CD14-positive monocyte (primary cell): ENCODE measurements around the gene ADAMTS18. TPM values are rescaled to one million over a fixed set of nuclear protein-coding genes. Genes with fewer than 3 reads are reported as not detected.

Experiments
- DNase-seq, 3 donors: peaks; one replicate each; pipeline ENCODE4 v3.0.0-alpha.2; 2011 to 2022
- H2AFZ ChIP-seq: 2 replicates; pipeline ENCODE4 v1.6.0; 2012; ENCODE audit warnings: mild to moderate bottlenecking, low read depth, low read length, inconsistent platforms; ENCODE audit not compliant: insufficient read depth, poor library complexity, severe bottlenecking
- H3K27ac ChIP-seq, 2 donors: 1 replicate in 1 of 2; 2 replicates in 1 of 2; pipeline ENCODE4 v1.5.1; 2012 to 2013; ENCODE audit warnings: low read length in 2 of 2, control low read depth in 1 of 2, inconsistent platforms in 1 of 2, low read depth in 1 of 2, mild to moderate bottlenecking in 1 of 2
- H3K27me3 ChIP-seq, 2 donors: one replicate each; pipeline versions ENCODE4 v1.6.0 to v1.6.1; 2011 to 2013; ENCODE audit warnings: low read length in 2 of 2; ENCODE audit not compliant: control insufficient read depth in 2 of 2, insufficient read depth in 2 of 2
- H3K36me3 ChIP-seq, 2 donors: replicated peaks in 1 of 2; 1 replicate in 1 of 2; 2 replicates in 1 of 2; pipeline versions ENCODE4 v1.5.1 to v1.6.1; 2012 to 2013; ENCODE audit warnings: low read length in 2 of 2, control low read depth in 1 of 2, inconsistent platforms in 1 of 2, mild to moderate bottlenecking in 1 of 2; ENCODE audit not compliant: insufficient read depth in 2 of 2, control insufficient read depth in 1 of 2
- H3K4me1 ChIP-seq, 2 donors: 1 replicate in 1 of 2; 2 replicates in 1 of 2; pipeline versions ENCODE4 v1.5.1 to v1.6.1; 2012 to 2013; ENCODE audit warnings: low read length in 2 of 2, control low read depth in 1 of 2, inconsistent platforms in 1 of 2, mild to moderate bottlenecking in 1 of 2, moderate library complexity in 1 of 2; ENCODE audit not compliant: insufficient read depth in 2 of 2, control insufficient read depth in 1 of 2
- H3K4me2 ChIP-seq: replicated peaks from 2 replicates; pipeline ENCODE3; 2012; ENCODE audit warnings: low read length, moderate library complexity, mild to moderate bottlenecking; ENCODE audit not compliant: poor library complexity, severe bottlenecking; ENCODE audit errors: extremely low read depth
- H3K4me3 ChIP-seq, 3 experiments: fragments of 200-600 bp in 1 of 3; sonication (generic) in 1 of 3; replicated peaks in 1 of 3; 1 replicate in 2 of 3; 2 replicates in 1 of 3; pipeline ENCODE4 v1.5.1; 2011 to 2013; ENCODE audit warnings: low read length in 3 of 3, mild to moderate bottlenecking in 3 of 3, control low read depth in 2 of 3, low read depth in 2 of 3, inconsistent platforms in 1 of 3, moderate library complexity in 1 of 3
- H3K79me2 ChIP-seq: 2 replicates; pipeline ENCODE4 v1.6.0; 2012; ENCODE audit warnings: mild to moderate bottlenecking, control low read depth, inconsistent platforms, low read length, moderate library complexity; ENCODE audit not compliant: insufficient read depth
- H3K9ac ChIP-seq: 2 replicates; pipeline ENCODE4 v1.6.0; 2017; ENCODE audit warnings: low read length, mild to moderate bottlenecking; ENCODE audit not compliant: insufficient read depth, poor library complexity, severe bottlenecking
- H3K9me3 ChIP-seq, 2 donors: replicated peaks in 1 of 2; 1 replicate in 1 of 2; 2 replicates in 1 of 2; pipeline versions ENCODE4 v1.5.1 to v1.6.1; 2012 to 2013; ENCODE audit warnings: low read length in 2 of 2, control low read depth in 1 of 2; ENCODE audit not compliant: control insufficient read depth in 1 of 2, insufficient read depth in 1 of 2
- H4K20me1 ChIP-seq: 2 replicates; pipeline ENCODE4 v1.6.0; 2012; ENCODE audit warnings: mild to moderate bottlenecking, low read length, control low read depth, moderate library complexity; ENCODE audit not compliant: insufficient read depth
- H3K27ac Mint-ChIP-seq, 7 donors: one replicate each; pipeline ENCODE4 v1.8.0; 2020; ENCODE audit warnings: mild to moderate bottlenecking in 7 of 7, mixed read lengths in 7 of 7, moderate library complexity in 6 of 7, inconsistent platforms in 2 of 7
- H3K27me3 Mint-ChIP-seq, 3 donors: one replicate each; pipeline ENCODE4 v1.8.0; 2021 to 2022; ENCODE audit warnings: low read depth in 3 of 3, mild to moderate bottlenecking in 3 of 3, mixed read lengths in 3 of 3, moderate library complexity in 3 of 3, inconsistent platforms in 1 of 3
- H3K36me3 Mint-ChIP-seq, 2 donors: one replicate each; pipeline ENCODE4 v1.8.0; 2020; ENCODE audit warnings: mixed read lengths in 2 of 2, inconsistent platforms in 1 of 2, mild to moderate bottlenecking in 1 of 2
- H3K4me1 Mint-ChIP-seq: one replicate; pipeline ENCODE4 v1.8.0; 2020; ENCODE audit warnings: mild to moderate bottlenecking, mixed read lengths
- H3K4me3 Mint-ChIP-seq, 2 donors: one replicate each; pipeline ENCODE4 v1.8.0; 2020; ENCODE audit warnings: mild to moderate bottlenecking in 2 of 2, mixed read lengths in 2 of 2, moderate library complexity in 1 of 2
- H3K9me3 Mint-ChIP-seq, 7 donors: one replicate each; pipeline ENCODE4 v1.8.0; 2020 to 2022; ENCODE audit warnings: mixed read lengths in 7 of 7, mild to moderate bottlenecking in 6 of 7, moderate library complexity in 6 of 7, inconsistent platforms in 2 of 7
- WGBS: methylation state at CpG from one replicate; pipeline ENCODE4 v1.1.5; 2013; ENCODE audit warnings: missing lambda C conversion rate; ENCODE audit not compliant: insufficient coverage; 5-methylcytosine and 5-hydroxymethylcytosine counted together
- intact Hi-C, 2 donors: fragments of 100-400 bp; cut with micrococcal nuclease; formaldehyde crosslinking; loops; one replicate each; pipeline versions ENCODE4 v1.15.0 to v1.15.1; 2023
- polyA plus RNA-seq, 3 donors: library from polyadenylated mRNA; depleted of rRNA in 1 of 3; unstranded in 2 of 3; stranded (reverse) in 1 of 3; fragments of 300-500 nt in 2 of 3; fragments of >200 nt in 1 of 3; fragmentation: Illumina TruSeq in 2 of 3; gene quantifications; 1 replicate in 2 of 3; 2 replicates in 1 of 3; pipeline ENCODE4 v1.2.3, GENCODE V29; 2012 to 2021
- TF ChIP-seq, protein P1 (sequence below): fragments of 200-600 bp; IDR thresholded peaks from one replicate; pipeline ENCODE4 v1.8.0; 2022; ENCODE audit warnings: antibody characterized with exemption, mild to moderate bottlenecking

The ADAMTS18 gene
- polyA plus RNA-seq, 3 donors = not detected

DNA sequence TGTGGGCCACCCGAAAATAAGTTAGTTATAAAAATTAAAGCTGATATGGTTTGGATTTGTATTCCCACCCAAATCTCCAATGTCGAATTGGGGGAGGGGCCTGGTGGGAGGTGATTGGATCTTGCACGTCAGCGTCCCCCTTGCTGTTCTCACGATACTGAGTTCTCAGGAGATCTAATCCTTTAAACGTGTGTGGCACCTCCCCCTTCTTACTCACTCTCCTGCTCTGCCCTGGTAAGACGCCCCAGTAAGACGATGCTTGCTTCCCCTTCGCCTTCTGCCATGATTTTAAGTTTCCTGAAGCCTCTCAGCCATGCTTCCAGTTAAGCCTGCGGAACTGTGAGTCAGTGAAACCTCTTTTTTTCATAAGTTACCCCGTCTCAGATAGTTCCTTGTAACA is 200.2 kb downstream of the ADAMTS18 start:
- H3K9me3 Mint-ChIP-seq = no peaks in the 10 kb centered on the region
- intact Hi-C loops = loop anchor here in 1 of 2 donors (5.0 kb wide), 1 partner anchor 353 kb away; no protein-coding TSS in a partner anchor
- Histone ChIP-seq H3K4me1 (no peaks in the 10 kb centered on the region), H3K79me2 (no peaks in the 10 kb centered on the region), H3K27me3 (no peaks in the 10 kb centered on the region), H3K4me3 (no peak overlapping the region), H3K9ac (no peak overlapping the region), H3K36me3 (no peaks in the 10 kb centered on the region), H2AFZ (no peak overlapping the region), H3K4me2 (no peak overlapping the region), H4K20me1 (no peaks in the 10 kb centered on the region), H3K9me3 (no peaks in the 10 kb centered on the region), H3K27ac (no peak overlapping the region)
- no peak overlapping the region for H3K27ac Mint-ChIP-seq
- TF ChIP-seq, protein P1, sequence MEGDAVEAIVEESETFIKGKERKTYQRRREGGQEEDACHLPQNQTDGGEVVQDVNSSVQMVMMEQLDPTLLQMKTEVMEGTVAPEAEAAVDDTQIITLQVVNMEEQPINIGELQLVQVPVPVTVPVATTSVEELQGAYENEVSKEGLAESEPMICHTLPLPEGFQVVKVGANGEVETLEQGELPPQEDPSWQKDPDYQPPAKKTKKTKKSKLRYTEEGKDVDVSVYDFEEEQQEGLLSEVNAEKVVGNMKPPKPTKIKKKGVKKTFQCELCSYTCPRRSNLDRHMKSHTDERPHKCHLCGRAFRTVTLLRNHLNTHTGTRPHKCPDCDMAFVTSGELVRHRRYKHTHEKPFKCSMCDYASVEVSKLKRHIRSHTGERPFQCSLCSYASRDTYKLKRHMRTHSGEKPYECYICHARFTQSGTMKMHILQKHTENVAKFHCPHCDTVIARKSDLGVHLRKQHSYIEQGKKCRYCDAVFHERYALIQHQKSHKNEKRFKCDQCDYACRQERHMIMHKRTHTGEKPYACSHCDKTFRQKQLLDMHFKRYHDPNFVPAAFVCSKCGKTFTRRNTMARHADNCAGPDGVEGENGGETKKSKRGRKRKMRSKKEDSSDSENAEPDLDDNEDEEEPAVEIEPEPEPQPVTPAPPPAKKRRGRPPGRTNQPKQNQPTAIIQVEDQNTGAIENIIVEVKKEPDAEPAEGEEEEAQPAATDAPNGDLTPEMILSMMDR = no peak
- 9% methylated on average over 5 of the region's 11 CpGs for WGBS
- H3K27me3 Mint-ChIP-seq = peaks cover 9 to 14% (median 11%) of the 10 kb centered on the region in 3 donors
- no peak for DNase-seq
- peaks cover 3% of the 10 kb centered on the region for H3K4me1 Mint-ChIP-seq
- H3K4me3 Mint-ChIP-seq = peak overlapping the region in 1 of 2 donors; percentile 9
- no peaks in the 10 kb centered on the region for H3K36me3 Mint-ChIP-seq

DNA sequence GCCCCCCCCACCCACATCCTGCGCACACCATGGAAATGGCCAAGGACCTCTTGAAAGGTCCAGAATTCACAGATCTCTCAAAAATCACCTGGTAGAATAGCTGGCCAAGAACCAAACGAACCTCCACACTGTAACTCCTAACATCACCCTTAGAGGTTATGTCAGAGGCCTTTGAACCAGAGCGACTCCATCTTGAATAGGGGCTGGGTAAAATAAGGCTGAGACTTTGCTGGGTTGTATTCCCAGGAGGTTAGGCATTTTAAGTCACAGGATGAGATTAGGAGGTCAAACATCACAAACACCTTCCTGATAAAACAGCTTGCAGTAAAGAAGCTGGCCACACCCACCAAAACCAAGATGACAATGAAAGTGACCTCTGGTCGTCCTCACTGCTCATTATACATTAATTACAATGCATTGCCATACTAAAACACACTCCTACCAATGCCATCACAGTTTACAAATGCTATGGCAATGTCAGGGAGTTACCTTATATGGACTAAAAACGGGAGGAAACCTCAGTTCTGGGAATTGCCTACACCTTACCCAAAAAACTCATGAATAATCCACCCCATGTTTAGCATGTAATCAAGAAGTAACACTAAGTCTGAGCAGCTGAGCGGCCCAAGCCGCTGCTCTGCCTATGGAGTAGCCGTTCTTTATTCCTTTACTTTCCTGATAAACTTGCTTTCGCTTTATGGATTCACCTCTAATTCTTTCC is 200.9 kb downstream of the ADAMTS18 start:
- no peaks in the 10 kb centered on the region for H3K27me3 ChIP-seq
- no peak overlapping the region for H2AFZ ChIP-seq
- no peaks in the 10 kb centered on the region for H4K20me1 ChIP-seq
- no peaks in the 10 kb centered on the region for H3K36me3 ChIP-seq
- no peak overlapping the region for H3K27ac ChIP-seq
- Mint-ChIP-seq H3K36me3 (no peaks in the 10 kb centered on the region), H3K27me3 (peaks cover 9 to 14% (median 11%) of the 10 kb centered on the region in 3 donors), H3K27ac (no peak overlapping the region), H3K4me3 (peak overlapping the region in 1 of 2 donors; percentile 9), H3K9me3 (no peaks in the 10 kb centered on the region), H3K4me1 (peaks cover 3% of the 10 kb centered on the region)
- H3K4me3 ChIP-seq = no peak overlapping the region
- no peaks in the 10 kb centered on the region for H3K79me2 ChIP-seq
- no peak overlapping the region for H3K9ac ChIP-seq
- no peaks in the 10 kb centered on the region for H3K4me1 ChIP-seq
- TF ChIP-seq, protein P1 = no peak
- 78% methylated on average over 6 of the region's 9 CpGs for WGBS
- no peaks in the 10 kb centered on the region for H3K9me3 ChIP-seq
- no peak for DNase-seq
- H3K4me2 ChIP-seq = no peak overlapping the region
- intact Hi-C loops = no loop called here

Other genes with a start within 250 kb of the ADAMTS18 start
- 10 to 100 TPM; 26.4 to 35.7 (median 35.6) TPM for gene MON1B, start 243.8 kb downstream of the ADAMTS18 start, polyA plus RNA-seq
- under 1 TPM in 1 of 3 donors, not detected in 2; 0.29 TPM for gene SYCE1L, start 235.6 kb downstream of the ADAMTS18 start, polyA plus RNA-seq